Large intestine (tissue), 3 donors: ENCODE data around the gene PLCG1. TPM values are rescaled to one million over a fixed set of nuclear protein-coding genes. Genes with fewer than 3 reads are reported as not detected.

Experiments used
- DNase-seq, 2 donors: peaks; one replicate each; pipeline versions ENCODE4 v3.0.0 to v3.0.0-alpha.2; 2013
- H3K27ac ChIP-seq: one replicate; pipeline ENCODE4 v1.5.1; 2013; ENCODE audit warnings: low read length
- H3K27me3 ChIP-seq: 2 replicates; pipeline ENCODE4 v1.6.1; 2013; ENCODE audit warnings: low read length; ENCODE audit not compliant: control insufficient read depth, insufficient read depth
- H3K36me3 ChIP-seq: 2 replicates; pipeline ENCODE4 v1.6.1; 2013; ENCODE audit warnings: low read length; ENCODE audit not compliant: control insufficient read depth, insufficient read depth
- H3K4me1 ChIP-seq: one replicate; pipeline ENCODE4 v1.6.1; 2013; ENCODE audit warnings: low read length; ENCODE audit not compliant: control insufficient read depth, insufficient read depth
- H3K4me3 ChIP-seq: one replicate; pipeline ENCODE4 v1.5.1; 2013; ENCODE audit warnings: low read length
- H3K9me3 ChIP-seq: one replicate; pipeline ENCODE4 v1.6.1; 2013; ENCODE audit warnings: mild to moderate bottlenecking, low read depth, low read length, moderate library complexity; ENCODE audit not compliant: control insufficient read depth
- WGBS: methylation state at CpG from one replicate; pipeline ENCODE4 v1.1.5; 2013; ENCODE audit warnings: low lambda C conversion rate; ENCODE audit not compliant: insufficient coverage; 5-methylcytosine and 5-hydroxymethylcytosine counted together
- polyA plus RNA-seq: library from polyadenylated mRNA; unstranded; fragments of 120-200 nt; gene quantifications from one replicate; pipeline ENCODE4 v1.2.1, GENCODE V29; 2013

The PLCG1 gene
- polyA plus RNA-seq, 1 donor: 130 TPM

GRCh38 chr20:41155261-41155660 lies 17.9 kb downstream of the PLCG1 start:
- WGBS: no CpG with 5 or more reads among the region's 7 CpGs
- peaks cover 26% of the 10 kb centered on the region for H3K36me3 ChIP-seq

GRCh38 chr20:41158082-41158625 lies 20.8 kb downstream of the PLCG1 start:
- Histone ChIP-seq H3K36me3 (peaks cover 46% of the 10 kb centered on the region), H3K27me3 (no peaks in the 10 kb centered on the region), H3K27ac (no peak overlapping the region), H3K4me3 (no peak overlapping the region), H3K9me3 (no peaks in the 10 kb centered on the region), H3K4me1 (peaks cover 5% of the 10 kb centered on the region)
- no peak for DNase-seq
- WGBS: no CpG with 5 or more reads among the region's 6 CpGs

More at GRCh38 chr20:41155261-41155660, 17.9 kb downstream of the PLCG1 start:
- Histone ChIP-seq H3K27me3 (no peaks in the 10 kb centered on the region), H3K27ac (no peak overlapping the region), H3K4me3 (no peak overlapping the region), H3K9me3 (no peaks in the 10 kb centered on the region), H3K4me1 (peaks cover 21% of the 10 kb centered on the region)
- DNase-seq: no peak

GRCh38 chr20:41159547-41159946 lies 22.2 kb downstream of the PLCG1 start:
- H3K4me3 ChIP-seq: no peak overlapping the region
- no peaks in the 10 kb centered on the region for H3K9me3 ChIP-seq
- DNase-seq: no peak
- H3K36me3 ChIP-seq: peaks cover 55% of the 10 kb centered on the region
- 80% methylated on average over 2 of the region's 10 CpGs for WGBS
- no peaks in the 10 kb centered on the region for H3K27me3 ChIP-seq
- H3K4me1 ChIP-seq: peaks cover 5% of the 10 kb centered on the region
- no peak overlapping the region for H3K27ac ChIP-seq

GRCh38 chr20:41160686-41161085 lies 23.3 kb downstream of the PLCG1 start:
- H3K27me3 ChIP-seq: no peaks in the 10 kb centered on the region
- no CpG with 5 or more reads among the region's 2 CpGs for WGBS
- DNase-seq: no peak
- peaks cover 60% of the 10 kb centered on the region for H3K36me3 ChIP-seq
- H3K4me3 ChIP-seq: no peak overlapping the region
- H3K9me3 ChIP-seq: no peaks in the 10 kb centered on the region
- H3K27ac ChIP-seq: no peak overlapping the region
- peaks cover 5% of the 10 kb centered on the region for H3K4me1 ChIP-seq

GRCh38 chr20:41161886-41162285 lies 24.5 kb downstream of the PLCG1 start:
- no peaks in the 10 kb centered on the region for H3K9me3 ChIP-seq
- no CpG with 5 or more reads among the region's 1 CpG for WGBS
- peaks cover 5% of the 10 kb centered on the region for H3K4me1 ChIP-seq
- H3K27ac ChIP-seq: no peak overlapping the region
- DNase-seq: no peak
- no peak overlapping the region for H3K4me3 ChIP-seq
- H3K36me3 ChIP-seq: peaks cover 69% of the 10 kb centered on the region
- no peaks in the 10 kb centered on the region for H3K27me3 ChIP-seq

GRCh38 chr20:41162396-41162795 lies 25.1 kb downstream of the PLCG1 start:
- Histone ChIP-seq H3K36me3 (peaks cover 74% of the 10 kb centered on the region), H3K27me3 (no peaks in the 10 kb centered on the region), H3K4me3 (no peak overlapping the region), H3K27ac (no peak overlapping the region), H3K4me1 (peaks cover 4% of the 10 kb centered on the region), H3K9me3 (no peaks in the 10 kb centered on the region)
- WGBS: no CpG with 5 or more reads among the region's 11 CpGs
- DNase-seq: no peak

GRCh38 chr20:41163821-41164220 lies 26.5 kb downstream of the PLCG1 start:
- no peaks in the 10 kb centered on the region for H3K4me1 ChIP-seq
- no peaks in the 10 kb centered on the region for H3K27me3 ChIP-seq
- 100% methylated on average over 1 of the region's 11 CpGs for WGBS
- no peaks in the 10 kb centered on the region for H3K9me3 ChIP-seq
- no peak for DNase-seq
- H3K27ac ChIP-seq: no peak overlapping the region
- no peak overlapping the region for H3K4me3 ChIP-seq
- peaks cover 86% of the 10 kb centered on the region for H3K36me3 ChIP-seq

- no peak for DNase-seq
- H3K9me3 ChIP-seq: no peaks in the 10 kb centered on the region
- no peaks in the 10 kb centered on the region for H3K4me1 ChIP-seq
- no peak overlapping the region for H3K27ac ChIP-seq
- no peaks in the 10 kb centered on the region for H3K27me3 ChIP-seq
- peaks cover 91% of the 10 kb centered on the region for H3K36me3 ChIP-seq
- no peak overlapping the region for H3K4me3 ChIP-seq
- WGBS: no CpG with 5 or more reads among the region's 24 CpGs
Observed at GRCh38 chr20:41165001-41165882, 27.9 kb downstream of the PLCG1 start.

- Histone ChIP-seq H3K9me3 (no peaks in the 10 kb centered on the region), H3K27ac (no peak overlapping the region), H3K27me3 (no peaks in the 10 kb centered on the region), H3K4me3 (no peak overlapping the region), H3K36me3 (peaks cover 95% of the 10 kb centered on the region), H3K4me1 (no peaks in the 10 kb centered on the region)
- DNase-seq: no peak
- WGBS: no CpG with 5 or more reads among the region's 27 CpGs
Observed at GRCh38 chr20:41166201-41167117, 29.1 kb downstream of the PLCG1 start.

- Histone ChIP-seq H3K36me3 (peaks cover 96% of the 10 kb centered on the region), H3K4me3 (no peak overlapping the region), H3K9me3 (no peaks in the 10 kb centered on the region), H3K27ac (no peak overlapping the region), H3K27me3 (no peaks in the 10 kb centered on the region), H3K4me1 (no peaks in the 10 kb centered on the region)
- no CpG with 5 or more reads among the region's 3 CpGs for WGBS
- no peak for DNase-seq
Observed at GRCh38 chr20:41167118-41167470, 29.8 kb downstream of the PLCG1 start.
